Activated B cell treated with CpG ODN at 0.5 μM for 24 hours (primary cell): ENCODE results near the gene HCFC1. TPM values are rescaled to one million over a fixed set of nuclear protein-coding genes. Genes with fewer than 3 reads are reported as not detected.

Source experiments
- ATAC-seq: fragments of 200-7000 bp; cut with Tn5 transposase; one replicate; pipeline ENCODE4 v1.10.0; 2021; ENCODE audit warnings: low read depth, mild to moderate bottlenecking, moderate library complexity
- CTCF ChIA-PET: fragments of 350-600 bp; sonication (Branson Sonifier 250); formaldehyde crosslinking; loops from one replicate; lab custom pipeline; 2021; ENCODE audit warnings: antibody characterized with exemption; lab: Charles Lee
- POLR2A ChIA-PET: fragments of 350-600 bp; sonication (Branson Sonifier 250); formaldehyde crosslinking; loops from one replicate; lab custom pipeline; 2021; ENCODE audit warnings: antibody characterized with exemption; lab: Charles Lee
- DNase-seq: peaks from one replicate; pipeline ENCODE4 v3.0.0; 2022
- H3K27ac Mint-ChIP-seq: one replicate; pipeline ENCODE4 v1.8.0; 2020; ENCODE audit warnings: mixed read lengths
- H3K27me3 Mint-ChIP-seq: one replicate; pipeline ENCODE4 v1.8.0; 2021; ENCODE audit warnings: mixed read lengths
- H3K36me3 Mint-ChIP-seq: one replicate; pipeline ENCODE4 v1.8.0; 2021; ENCODE audit warnings: low read depth, mixed read lengths
- H3K4me1 Mint-ChIP-seq: one replicate; pipeline ENCODE4 v1.8.0; 2021; ENCODE audit warnings: mixed read lengths
- H3K4me3 Mint-ChIP-seq: one replicate; pipeline ENCODE4 v1.8.0; 2020; ENCODE audit warnings: mild to moderate bottlenecking, mixed read lengths
- H3K9me3 Mint-ChIP-seq: one replicate; pipeline ENCODE4 v1.8.0; 2020; ENCODE audit warnings: mixed read lengths
- CTCF ChIP-seq: fragments of 200-600 bp; IDR thresholded peaks from one replicate; pipeline ENCODE4 v1.8.0; 2022; ENCODE audit warnings: antibody characterized with exemption, mild to moderate bottlenecking
- intact Hi-C: fragments of 100-400 bp; cut with micrococcal nuclease; formaldehyde crosslinking; loops from one replicate; pipeline ENCODE4 v1.15.1; 2024
- total RNA-seq: library from RNA; stranded (reverse); gene quantifications from 2 replicates; pipeline ENCODE4 v1.2.3, GENCODE V29; 2022

HCFC1 gene
- total RNA-seq, 1 donor from 2014 or later = 79.4 TPM

GRCh38 chrX:153960077-153960476 is 11.5 kb downstream of the HCFC1 start:
- peaks cover 68% of the 10 kb centered on the region for H3K36me3 Mint-ChIP-seq
- ChIA-PET POLR2A (interaction anchor here (0.6 kb wide), 1 partner anchor 18 kb away, joined by 6 read pairs; no protein-coding TSS in a partner anchor), CTCF (no interaction called here)
- peaks cover 6% of the 10 kb centered on the region for H3K4me1 Mint-ChIP-seq
- TF ChIP-seq CTCF = no peak
- ATAC-seq (no peak), DNase-seq (no peak)
- no peaks in the 10 kb centered on the region for H3K9me3 Mint-ChIP-seq
- no peaks in the 10 kb centered on the region for H3K27me3 Mint-ChIP-seq
- H3K4me3 Mint-ChIP-seq = no peak overlapping the region
- intact Hi-C loops = loop anchor here (5.0 kb wide), 1 partner anchor 1003 kb away; no protein-coding TSS in a partner anchor
- no peak overlapping the region for H3K27ac Mint-ChIP-seq

GRCh38 chrX:153959649-153960048 is 12.0 kb downstream of the HCFC1 start:
- Mint-ChIP-seq H3K4me1 (peaks cover 2% of the 10 kb centered on the region), H3K4me3 (no peak overlapping the region), H3K36me3 (peaks cover 71% of the 10 kb centered on the region), H3K27me3 (no peaks in the 10 kb centered on the region), H3K27ac (no peak overlapping the region), H3K9me3 (no peaks in the 10 kb centered on the region)
- no peak for DNase-seq
- POLR2A ChIA-PET = interaction anchor here (0.6 kb wide), 1 partner anchor 18 kb away, joined by 6 read pairs; no protein-coding TSS in a partner anchor
- ATAC-seq = no peak
- CTCF ChIA-PET = no interaction called here
- intact Hi-C loops = loop anchor here (5.0 kb wide), 1 partner anchor 1002 kb away; no protein-coding TSS in a partner anchor
- no peak for TF ChIP-seq CTCF

GRCh38 chrX:153958605-153959004 is 13.0 kb downstream of the HCFC1 start:
- DNase-seq (no peak), ATAC-seq (no peak)
- Mint-ChIP-seq H3K27ac (no peak overlapping the region), H3K4me1 (no peaks in the 10 kb centered on the region), H3K27me3 (no peaks in the 10 kb centered on the region), H3K9me3 (no peaks in the 10 kb centered on the region), H3K36me3 (peaks cover 77% of the 10 kb centered on the region), H3K4me3 (no peak overlapping the region)
- CTCF ChIA-PET = no interaction called here
- no peak for TF ChIP-seq CTCF
- intact Hi-C loops = no loop called here
- POLR2A ChIA-PET = no interaction called here

GRCh38 chrX:153957224-153957623 is 14.4 kb downstream of the HCFC1 start:
- ATAC-seq (no peak), DNase-seq (no peak)
- H3K27ac Mint-ChIP-seq = no peak overlapping the region
- intact Hi-C loops = no loop called here
- no peak overlapping the region for H3K4me3 Mint-ChIP-seq
- POLR2A ChIA-PET = no interaction called here
- no peak for TF ChIP-seq CTCF
- H3K27me3 Mint-ChIP-seq = no peaks in the 10 kb centered on the region
- peaks cover 73% of the 10 kb centered on the region for H3K36me3 Mint-ChIP-seq
- peaks cover 2% of the 10 kb centered on the region for H3K4me1 Mint-ChIP-seq
- H3K9me3 Mint-ChIP-seq = no peaks in the 10 kb centered on the region
- CTCF ChIA-PET = no interaction called here

- no peak for DNase-seq
- Mint-ChIP-seq H3K9me3 (no peaks in the 10 kb centered on the region), H3K36me3 (peaks cover 70% of the 10 kb centered on the region), H3K27ac (no peak overlapping the region), H3K27me3 (no peaks in the 10 kb centered on the region), H3K4me1 (peaks cover 2% of the 10 kb centered on the region), H3K4me3 (no peak overlapping the region)
- ChIA-PET CTCF (no interaction called here), POLR2A (no interaction called here)
- no peak for ATAC-seq
- intact Hi-C loops = no loop called here
- TF ChIP-seq CTCF = no peak
Observed at GRCh38 chrX:153956044-153956907, 15.3 kb downstream of the HCFC1 start.
